Glomerular visceral epithelial cell (primary cell): ENCODE measurements around the gene ZNF618.

Experiments
- DNase-seq: peaks from one replicate; pipeline ENCODE4 v3.0.0-alpha.2; 2016; ENCODE audit errors: extremely low spot score

Gene ZNF618

GRCh38 chr9:113957351-113957750 lies 81.2 kb downstream of the ZNF618 start:
- DNase-seq, result no peak

- DNase-seq, result peak; percentile 85
Observed at GRCh38 chr9:113957821-113958341, 81.8 kb downstream of the ZNF618 start.

GRCh38 chr9:113958556-113958955 lies 82.4 kb downstream of the ZNF618 start:
- no peak for DNase-seq

- no peak for DNase-seq
Observed at GRCh38 chr9:113960768-113961167, 84.7 kb downstream of the ZNF618 start.

- DNase-seq, result no peak
Observed at GRCh38 chr9:113962396-113962795, 86.3 kb downstream of the ZNF618 start.

- peak; percentile 41 for DNase-seq
Observed at GRCh38 chr9:113963017-113963620, 87.0 kb downstream of the ZNF618 start.

- DNase-seq, result no peak
Observed at GRCh38 chr9:113963696-113964494, 87.8 kb downstream of the ZNF618 start.

- DNase-seq, result no peak
Observed at GRCh38 chr9:113964495-113965170, 88.5 kb downstream of the ZNF618 start.

GRCh38 chr9:113966394-113966793 lies 90.3 kb downstream of the ZNF618 start:
- no peak for DNase-seq

GRCh38 chr9:113967380-113967779 lies 91.3 kb downstream of the ZNF618 start:
- no peak for DNase-seq

- DNase-seq, result no peak
Observed at GRCh38 chr9:113969343-113969742, 93.2 kb downstream of the ZNF618 start.

- DNase-seq, result no peak
Observed at GRCh38 chr9:113973226-113973625, 97.1 kb downstream of the ZNF618 start.

- peak; percentile 30 for DNase-seq
Observed at GRCh38 chr9:113973963-113974413, 97.9 kb downstream of the ZNF618 start.

- no peak for DNase-seq
Observed at GRCh38 chr9:113976915-113977314, 100.8 kb downstream of the ZNF618 start.

- no peak for DNase-seq
Observed at GRCh38 chr9:113978725-113979342, 102.7 kb downstream of the ZNF618 start.

- DNase-seq, result peak; percentile 16
Observed at GRCh38 chr9:113979343-113980127, 103.4 kb downstream of the ZNF618 start.

GRCh38 chr9:113984639-113985380 lies 108.7 kb downstream of the ZNF618 start:
- no peak for DNase-seq

- DNase-seq, result peak; percentile 30
Observed at GRCh38 chr9:113985968-113986585, 110.0 kb downstream of the ZNF618 start.

- DNase-seq, result no peak
Observed at GRCh38 chr9:113986931-113987330, 110.8 kb downstream of the ZNF618 start.

GRCh38 chr9:113987526-113987925 lies 111.4 kb downstream of the ZNF618 start:
- DNase-seq, result no peak
